Central memory CD8-positive, alpha-beta T cell (primary cell): ENCODE results near the gene ZNF273.
A peak's percentile ranks its signal among the peaks of the same experiment; 100 is the strongest.

Source experiments
- ATAC-seq: fragments of 150-1000 bp; cut with Tn5 transposase; replicated peaks from 2 replicates; pipeline ENCODE4 v1.10.0; 2022; ENCODE audit warnings: mild to moderate bottlenecking, moderate FRiP score, moderate number of reproducible peaks; ENCODE audit not compliant: poor library complexity, severe bottlenecking; ENCODE audit errors: extremely low read depth
- DNase-seq, 2 donors: peaks; one replicate each; pipeline ENCODE4 v3.0.0; 2021; ENCODE audit warnings: low spot score in 2 of 2
- H3K27ac Mint-ChIP-seq: one replicate; pipeline ENCODE4 v1.8.0; 2022; ENCODE audit warnings: low read depth, mild to moderate bottlenecking, moderate library complexity, mixed read lengths
- H3K27me3 Mint-ChIP-seq: one replicate; pipeline ENCODE4 v1.8.0; 2022; ENCODE audit warnings: mixed read lengths
- H3K36me3 Mint-ChIP-seq: one replicate; pipeline ENCODE4 v1.8.0; 2022; ENCODE audit warnings: mild to moderate bottlenecking, moderate library complexity, mixed read lengths; ENCODE audit not compliant: insufficient read depth
- H3K4me1 Mint-ChIP-seq: one replicate; pipeline ENCODE4 v1.8.0; 2022; ENCODE audit warnings: mixed read lengths
- H3K4me3 Mint-ChIP-seq: one replicate; pipeline ENCODE4 v1.8.0; 2022; ENCODE audit warnings: mild to moderate bottlenecking, moderate library complexity, mixed read lengths
- H3K9me3 Mint-ChIP-seq: one replicate; pipeline ENCODE4 v1.8.0; 2022; ENCODE audit warnings: mixed read lengths

ZNF273 gene

DNA sequence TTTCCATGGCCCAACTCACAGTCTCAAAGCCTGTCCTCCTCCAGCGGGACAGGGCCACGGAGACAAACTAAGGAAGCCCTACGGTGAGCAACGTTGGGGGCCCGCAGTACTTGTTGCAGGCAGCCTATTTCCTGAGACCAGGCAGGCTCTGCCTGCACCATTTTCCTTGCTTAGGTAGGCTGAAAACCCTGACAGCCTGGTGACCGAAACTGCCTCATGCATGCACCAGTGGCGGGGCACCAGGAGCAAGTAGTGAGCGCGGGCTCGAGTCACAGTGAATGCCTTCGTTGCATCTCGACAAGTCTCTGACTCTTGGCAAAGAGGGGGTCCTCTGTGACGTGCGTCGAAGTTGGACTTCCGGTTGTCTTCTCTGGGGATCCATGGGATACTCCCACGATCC is 23.3 kb upstream of the ZNF273 start:
- peaks cover 7% of the 10 kb centered on the region for H3K36me3 Mint-ChIP-seq
- no peak for DNase-seq
- H3K4me1 Mint-ChIP-seq = peaks cover 18% of the 10 kb centered on the region
- no peaks in the 10 kb centered on the region for H3K9me3 Mint-ChIP-seq
- no peak overlapping the region for H3K4me3 Mint-ChIP-seq
- ATAC-seq = no peak
- H3K27me3 Mint-ChIP-seq = peaks cover 73% of the 10 kb centered on the region
- H3K27ac Mint-ChIP-seq = no peak overlapping the region

DNA sequence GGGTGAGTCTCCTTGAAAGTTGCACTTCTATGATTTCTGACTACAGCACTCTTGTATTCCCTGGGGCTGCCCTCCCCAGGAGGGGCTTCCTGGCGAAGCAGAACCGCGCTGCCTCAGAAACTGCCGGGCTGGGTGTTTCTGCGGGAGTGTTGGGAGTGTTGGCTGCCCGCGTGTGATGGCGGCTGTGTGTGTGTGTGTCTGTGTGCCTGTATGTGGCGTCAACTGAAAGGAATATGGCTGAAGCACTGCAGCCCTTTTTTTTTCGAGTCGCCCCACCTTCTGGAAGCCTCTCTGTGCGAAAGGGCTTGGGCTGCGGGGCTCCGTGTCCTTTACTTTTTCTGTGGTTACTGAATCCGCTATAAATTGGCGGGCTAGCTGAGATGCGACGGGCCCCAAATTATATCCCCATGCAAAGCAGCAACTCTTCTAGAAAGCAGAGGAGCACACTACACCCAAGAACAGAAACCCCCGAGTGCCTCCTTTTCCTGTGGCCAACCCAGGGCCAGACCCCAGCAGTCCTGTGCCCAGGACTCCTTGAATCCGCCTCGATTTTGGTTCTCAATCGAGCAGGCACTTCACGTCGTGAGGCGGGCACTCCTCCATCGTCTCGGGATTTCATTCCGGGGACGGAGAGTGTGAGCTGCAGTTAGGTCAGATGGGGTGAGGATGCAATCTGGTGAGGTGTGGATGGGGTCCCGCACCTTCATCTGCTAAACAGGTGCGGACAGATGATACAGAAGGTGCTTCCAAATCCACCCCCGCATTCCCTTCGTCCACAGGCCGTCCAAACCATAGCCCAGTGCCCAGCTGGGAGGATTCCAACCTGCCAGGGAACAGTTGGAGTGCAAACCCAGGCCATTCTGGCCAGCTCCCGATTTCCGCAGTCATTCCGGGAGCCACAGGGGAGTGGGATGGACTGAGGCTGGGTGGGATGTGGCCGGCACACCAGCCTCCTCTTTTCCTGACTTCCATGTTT is 22.5 kb upstream of the ZNF273 start:
- H3K9me3 Mint-ChIP-seq = no peaks in the 10 kb centered on the region
- no peak for DNase-seq
- peaks cover 81% of the 10 kb centered on the region for H3K27me3 Mint-ChIP-seq

DNA sequence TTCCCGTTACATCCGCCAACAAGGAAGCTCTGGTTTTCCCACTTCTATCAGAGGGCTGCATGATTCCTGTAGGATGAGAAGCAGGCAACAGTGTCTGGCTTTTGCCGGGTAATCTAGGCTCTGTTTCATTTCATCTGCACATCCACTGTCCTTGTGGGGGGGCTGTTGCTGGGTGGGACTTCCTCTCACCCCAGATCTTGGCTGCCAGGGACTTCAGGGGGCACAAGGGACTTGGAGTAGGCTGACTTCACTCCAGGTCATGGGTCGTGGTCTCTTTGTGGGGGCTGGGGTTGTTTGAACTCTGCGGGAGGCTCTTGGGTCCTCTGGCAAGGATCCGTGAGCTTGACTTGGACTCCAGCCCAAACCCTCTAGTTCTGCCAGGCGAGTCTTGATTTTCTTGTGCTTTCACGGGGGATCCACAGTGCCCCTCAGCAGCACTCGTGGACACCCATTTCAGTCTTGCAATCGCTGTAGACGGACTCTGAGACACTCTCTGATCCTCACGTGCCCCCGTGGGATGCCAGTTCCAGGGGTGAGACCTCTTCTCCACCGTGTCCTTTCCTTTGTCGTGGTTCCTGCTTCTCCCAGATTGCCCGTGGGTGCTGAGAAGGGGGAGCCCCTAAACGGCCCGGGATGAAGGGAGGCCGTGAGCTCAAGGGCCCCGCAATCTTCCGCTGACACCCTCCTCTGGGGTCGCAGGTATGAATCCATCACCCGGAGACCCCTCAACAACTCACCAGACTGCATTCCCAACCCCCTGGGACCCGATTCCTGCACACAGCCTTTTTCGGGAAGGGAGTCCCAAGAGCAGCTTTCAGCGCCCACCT is 21.4 kb upstream of the ZNF273 start:
- peaks cover 7% of the 10 kb centered on the region for H3K36me3 Mint-ChIP-seq
- H3K4me3 Mint-ChIP-seq = peak overlapping the region; percentile 52
- DNase-seq = no peak
- ATAC-seq = no peak
- H3K9me3 Mint-ChIP-seq = no peaks in the 10 kb centered on the region
- H3K27ac Mint-ChIP-seq = no peak overlapping the region
- H3K27me3 Mint-ChIP-seq = peaks cover 89% of the 10 kb centered on the region
- H3K4me1 Mint-ChIP-seq = peaks cover 18% of the 10 kb centered on the region

More for the DNA sequence above, 22.5 kb upstream of the ZNF273 start:
- Mint-ChIP-seq H3K4me3 (no peak overlapping the region), H3K36me3 (peaks cover 7% of the 10 kb centered on the region), H3K27ac (no peak overlapping the region), H3K4me1 (peaks cover 18% of the 10 kb centered on the region)
- ATAC-seq = no peak

DNA sequence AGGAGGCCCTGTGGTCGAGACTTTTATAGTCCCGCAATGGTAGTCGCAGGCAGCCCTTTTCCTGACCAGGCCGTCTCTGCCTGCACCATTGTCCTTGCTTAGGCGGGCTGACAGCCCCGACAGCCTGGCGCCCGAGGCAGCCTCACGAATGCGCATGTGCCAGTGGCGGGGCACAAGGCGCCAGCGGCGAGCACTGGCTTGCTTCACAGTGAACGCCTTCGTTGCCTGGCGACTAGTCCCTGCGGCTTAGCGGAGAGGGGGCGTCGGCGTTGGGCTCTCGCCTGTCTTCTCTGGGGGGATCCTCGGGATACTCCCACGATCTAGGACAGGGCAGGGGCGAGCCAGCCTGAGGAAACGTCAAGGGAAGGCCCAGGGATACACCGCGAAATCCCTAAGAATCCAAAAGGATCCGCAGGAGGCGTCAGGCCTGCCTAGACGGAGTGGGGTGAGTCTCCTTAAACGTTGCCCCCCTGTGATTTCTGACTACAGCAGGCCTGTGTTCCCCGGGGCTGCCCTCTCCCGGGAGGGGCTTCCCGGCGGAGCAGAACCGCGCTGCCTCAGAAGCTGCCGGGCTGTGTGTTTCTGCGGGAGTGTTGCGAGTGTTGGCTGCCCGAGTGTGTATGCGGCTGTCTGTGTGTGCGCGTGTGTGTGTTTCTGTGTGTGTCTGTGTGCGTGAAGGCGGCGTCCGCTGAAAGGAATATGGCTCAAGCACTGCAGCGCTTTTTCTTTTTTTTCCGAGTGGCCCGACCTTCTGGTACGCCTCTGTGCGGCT is 20.5 kb upstream of the ZNF273 start:
- DNase-seq = no peak
- Mint-ChIP-seq H3K27ac (no peak overlapping the region), H3K27me3 (peaks cover 89% of the 10 kb centered on the region), H3K36me3 (peaks cover 3% of the 10 kb centered on the region), H3K4me3 (peak overlapping the region; percentile 52), H3K9me3 (no peaks in the 10 kb centered on the region), H3K4me1 (peaks cover 11% of the 10 kb centered on the region)
- no peak for ATAC-seq

DNA sequence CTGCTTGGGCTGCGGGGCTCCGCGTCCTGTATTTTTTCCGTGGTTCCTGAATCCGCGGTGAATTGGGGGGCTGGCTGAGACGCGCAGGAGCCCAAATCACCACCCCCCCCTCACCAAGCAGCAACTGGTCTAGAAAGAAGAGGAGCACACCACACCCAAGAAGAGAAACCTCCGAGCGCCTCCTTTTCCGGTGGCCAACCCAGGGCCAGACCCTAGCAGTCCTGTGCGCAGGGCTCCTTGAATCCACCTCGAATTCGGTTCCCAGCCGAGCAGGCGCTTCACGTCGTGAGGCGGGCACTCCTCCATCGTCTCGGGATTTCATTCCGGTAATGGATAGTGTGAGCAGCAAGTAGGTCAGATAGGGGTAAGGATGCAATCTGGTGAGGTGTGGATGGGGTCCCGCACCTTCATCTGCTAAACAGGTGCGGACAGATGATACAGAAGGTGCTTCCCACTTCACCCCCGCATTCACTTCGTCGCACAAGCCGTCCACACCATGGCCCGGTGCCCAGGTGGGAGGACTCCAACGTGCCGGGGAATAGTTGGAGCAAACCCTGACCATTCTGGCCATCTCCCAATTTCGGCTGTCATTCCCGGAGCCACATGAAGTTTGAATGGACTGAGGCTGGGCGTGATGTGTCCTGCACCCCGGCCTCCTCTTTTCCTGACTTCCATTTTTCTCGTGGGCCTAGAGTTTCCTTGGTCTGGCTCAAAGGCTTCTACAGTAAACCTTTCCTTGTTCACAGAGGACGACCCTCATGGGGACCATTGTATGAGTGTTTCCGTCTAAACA is 19.8 kb upstream of the ZNF273 start:
- no peaks in the 10 kb centered on the region for H3K9me3 Mint-ChIP-seq
- no peak overlapping the region for H3K27ac Mint-ChIP-seq
- ATAC-seq (no peak), DNase-seq (no peak)
- H3K4me1 Mint-ChIP-seq = peaks cover 11% of the 10 kb centered on the region
- peak overlapping the region; percentile 52 for H3K4me3 Mint-ChIP-seq
- H3K36me3 Mint-ChIP-seq = no peaks in the 10 kb centered on the region
- H3K27me3 Mint-ChIP-seq = peaks cover 89% of the 10 kb centered on the region

DNA sequence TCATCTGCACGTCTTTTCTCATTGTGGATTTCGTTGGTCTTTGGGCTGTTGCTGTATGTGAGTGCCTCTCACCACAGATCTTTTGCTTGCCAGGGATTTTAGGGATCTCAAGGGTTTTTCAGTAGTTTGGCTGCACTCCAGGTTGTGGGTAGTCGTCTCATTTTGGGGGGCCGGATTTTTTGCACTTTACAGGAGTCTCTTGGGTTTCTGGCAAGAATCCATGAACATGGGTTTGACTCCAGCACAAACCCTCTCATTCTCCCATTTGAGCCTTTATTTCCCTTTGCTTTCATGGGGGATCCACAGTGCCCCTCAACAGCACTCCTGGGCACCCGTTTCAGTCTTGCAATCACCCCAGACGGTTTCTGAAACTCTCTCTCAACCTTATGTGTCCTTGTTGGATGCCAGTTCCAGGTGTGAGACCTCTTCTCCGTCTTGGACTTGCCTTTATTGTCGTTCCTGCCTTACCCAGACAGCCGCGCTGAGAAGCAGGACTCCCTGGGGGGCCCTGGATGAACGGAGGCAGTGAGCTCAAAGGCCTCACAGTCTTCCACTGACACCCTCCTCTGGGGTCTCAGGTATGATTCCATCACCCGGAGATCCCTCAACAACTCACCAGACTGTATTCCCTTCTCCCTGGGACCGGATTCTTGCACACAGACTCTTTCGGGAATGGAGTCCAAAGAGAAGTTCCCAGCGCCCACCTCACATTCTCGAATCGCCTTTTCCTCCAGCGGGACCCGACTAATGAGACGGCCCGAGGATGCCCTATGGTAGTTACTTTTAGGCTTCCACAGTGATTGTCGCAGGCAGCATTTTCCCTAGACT is 18.8 kb upstream of the ZNF273 start:
- peaks cover 17% of the 10 kb centered on the region for H3K4me1 Mint-ChIP-seq
- H3K27me3 Mint-ChIP-seq = peaks cover 86% of the 10 kb centered on the region
- H3K36me3 Mint-ChIP-seq = no peaks in the 10 kb centered on the region
- H3K9me3 Mint-ChIP-seq = no peaks in the 10 kb centered on the region
- no peak overlapping the region for H3K4me3 Mint-ChIP-seq
- ATAC-seq (no peak), DNase-seq (no peak)
- H3K27ac Mint-ChIP-seq = no peak overlapping the region

DNA sequence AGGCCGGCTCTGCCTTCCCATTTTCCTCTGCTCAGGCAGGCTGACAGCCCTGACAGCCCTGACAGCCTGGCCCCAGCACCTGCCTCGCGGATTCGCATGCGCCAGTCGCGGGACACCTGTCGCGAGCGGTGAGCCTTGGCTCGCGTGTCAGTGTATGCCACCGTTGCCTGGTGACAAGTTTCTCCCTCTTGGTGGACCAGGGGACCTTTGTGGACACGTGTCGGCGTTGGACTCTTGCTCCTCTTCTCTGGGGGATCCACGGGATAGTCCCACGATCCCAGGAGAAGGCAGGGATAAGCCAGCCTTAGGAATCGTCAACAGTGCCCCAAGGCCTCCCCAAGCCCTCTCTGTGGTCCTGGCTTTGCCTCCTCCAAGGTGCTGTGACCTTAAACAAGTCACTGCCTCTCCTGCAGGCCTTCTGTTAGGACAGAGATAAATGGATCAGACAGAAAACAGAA is 18.1 kb upstream of the ZNF273 start:
- H3K4me3 Mint-ChIP-seq = no peak overlapping the region
- H3K4me1 Mint-ChIP-seq = peaks cover 17% of the 10 kb centered on the region

DNA sequence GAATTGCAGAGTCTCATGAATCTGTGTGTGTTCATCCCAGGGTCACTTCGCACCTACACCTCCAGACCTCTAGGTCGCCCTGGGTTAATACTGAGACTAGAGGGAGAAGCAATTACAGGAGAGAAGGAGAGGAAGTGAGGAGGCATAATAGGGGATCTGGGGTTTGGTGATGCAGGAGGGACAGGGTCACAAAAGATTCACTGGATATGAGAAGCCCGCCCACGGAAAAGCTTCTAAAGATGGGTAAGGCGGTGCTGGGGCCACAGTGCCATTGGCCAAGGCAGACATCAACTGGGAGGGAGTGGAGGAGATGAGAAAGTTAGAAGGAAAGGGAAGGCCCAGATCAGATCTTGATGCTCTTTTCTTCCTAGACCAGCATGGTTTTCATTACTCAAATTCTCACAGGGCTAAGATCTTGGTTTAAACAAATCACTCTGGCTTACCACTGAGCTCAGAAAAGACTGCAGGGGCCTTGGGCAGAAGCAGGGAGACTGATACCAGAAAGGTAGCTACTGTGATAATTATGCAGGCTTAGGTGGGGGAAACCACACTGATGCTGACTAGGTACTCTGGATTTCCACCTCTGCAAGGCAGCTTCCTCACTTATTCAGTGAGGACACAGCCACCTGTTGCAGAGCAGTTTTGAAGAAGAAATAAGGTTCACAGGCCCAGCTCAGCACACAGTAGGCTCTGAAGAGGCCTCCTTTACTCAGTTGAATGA is 17.4 kb upstream of the ZNF273 start:
- Mint-ChIP-seq H3K36me3 (peaks cover 2% of the 10 kb centered on the region), H3K4me1 (peaks cover 17% of the 10 kb centered on the region), H3K27me3 (peaks cover 94% of the 10 kb centered on the region), H3K9me3 (no peaks in the 10 kb centered on the region), H3K27ac (no peak overlapping the region), H3K4me3 (no peak overlapping the region)
- DNase-seq (no peak), ATAC-seq (no peak)

More for the DNA sequence above, 18.1 kb upstream of the ZNF273 start:
- no peaks in the 10 kb centered on the region for H3K9me3 Mint-ChIP-seq
- peaks cover 2% of the 10 kb centered on the region for H3K36me3 Mint-ChIP-seq
- no peak for DNase-seq
- peaks cover 90% of the 10 kb centered on the region for H3K27me3 Mint-ChIP-seq
- H3K27ac Mint-ChIP-seq = no peak overlapping the region
- no peak for ATAC-seq

DNA sequence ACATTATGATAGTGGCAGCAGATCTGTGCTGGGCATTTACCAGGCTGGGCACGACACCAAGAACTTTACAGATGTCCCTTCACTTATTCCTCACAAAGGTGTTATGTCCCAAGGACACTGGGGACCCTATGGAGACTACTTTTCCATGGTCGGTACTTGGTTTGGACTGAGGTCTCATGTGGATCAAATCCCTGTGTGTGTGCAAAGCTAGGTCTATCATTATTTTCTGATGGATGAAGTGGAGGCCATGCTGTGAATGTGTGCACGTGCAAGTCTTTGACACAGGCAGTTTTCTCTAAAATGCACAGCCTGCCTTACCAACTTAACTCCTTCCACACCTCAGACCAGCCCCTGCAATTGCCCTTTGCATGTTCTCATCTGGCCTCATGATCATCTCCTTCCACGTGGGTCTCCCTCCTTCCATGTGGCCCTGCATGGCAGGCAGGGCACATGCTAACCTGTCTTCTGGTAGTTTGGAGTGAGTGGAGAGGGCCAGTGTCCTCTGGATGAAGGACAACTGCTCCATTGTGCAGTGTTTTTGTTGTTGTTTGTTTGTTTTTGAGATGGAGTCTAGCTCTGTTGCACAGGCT is 16.0 kb upstream of the ZNF273 start:
- Mint-ChIP-seq H3K27me3 (peaks cover 86% of the 10 kb centered on the region), H3K4me1 (peaks cover 17% of the 10 kb centered on the region), H3K9me3 (no peaks in the 10 kb centered on the region), H3K27ac (no peak overlapping the region), H3K36me3 (peaks cover 2% of the 10 kb centered on the region), H3K4me3 (no peak overlapping the region)
- ATAC-seq (no peak), DNase-seq (no peak)

DNA sequence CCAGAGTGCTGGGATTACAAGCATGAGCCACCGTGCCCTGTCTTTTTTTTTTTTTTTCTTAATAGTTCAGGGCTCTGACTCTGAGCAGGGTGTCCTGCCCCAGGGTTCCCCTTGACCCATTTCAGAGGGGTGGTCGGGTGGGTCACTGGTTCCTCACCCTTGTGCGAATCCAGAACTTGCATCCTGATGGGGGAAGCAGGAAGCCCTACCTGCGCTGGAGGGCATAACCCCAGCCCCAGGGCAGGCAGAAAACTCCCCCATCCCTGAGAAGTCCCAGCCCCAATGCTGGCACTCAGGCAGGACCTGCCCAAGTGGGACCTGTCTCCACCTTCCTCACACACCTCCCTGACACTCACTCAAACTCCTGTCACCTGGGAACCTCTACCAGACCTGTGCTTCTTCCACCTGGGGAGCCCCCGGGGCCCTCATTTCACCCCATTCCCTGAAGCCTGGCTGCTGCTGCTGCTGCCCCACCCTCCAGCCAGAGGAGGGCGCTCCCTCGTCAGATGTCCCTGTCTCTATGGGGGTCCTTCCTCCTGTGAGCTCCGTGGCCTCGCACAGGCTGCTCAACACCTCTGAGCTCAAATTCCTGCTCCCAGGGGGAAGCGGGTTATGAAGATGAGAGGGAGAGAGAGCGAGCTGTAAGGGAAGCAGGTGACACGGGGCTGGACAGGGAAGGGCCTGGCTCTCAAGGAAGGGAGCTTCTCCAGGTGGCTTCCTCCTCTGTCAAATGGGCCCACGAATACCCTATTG is 15.1 kb upstream of the ZNF273 start:
- Mint-ChIP-seq H3K4me3 (peak overlapping the region; percentile 89), H3K4me1 (peaks cover 12% of the 10 kb centered on the region), H3K9me3 (no peaks in the 10 kb centered on the region), H3K27ac (no peak overlapping the region), H3K27me3 (peaks cover 86% of the 10 kb centered on the region), H3K36me3 (peaks cover 2% of the 10 kb centered on the region)
- DNase-seq (peak in 1 of 2 donors; percentile 27), ATAC-seq (peak; percentile 65)
